GM19328 (cell line): ENCODE results near the gene WWTR1.
A peak's percentile ranks its signal among the peaks of the same experiment; 100 is the strongest.

ENCODE experiments used
- ATAC-seq: cut with Tn5 transposase; IDR thresholded peaks from one replicate; pipeline ENCODE4 v1.9.1; 2021; ENCODE audit warnings: mild to moderate bottlenecking, moderate library complexity; ENCODE audit not compliant: unreplicated experiment

WWTR1 gene

DNA sequence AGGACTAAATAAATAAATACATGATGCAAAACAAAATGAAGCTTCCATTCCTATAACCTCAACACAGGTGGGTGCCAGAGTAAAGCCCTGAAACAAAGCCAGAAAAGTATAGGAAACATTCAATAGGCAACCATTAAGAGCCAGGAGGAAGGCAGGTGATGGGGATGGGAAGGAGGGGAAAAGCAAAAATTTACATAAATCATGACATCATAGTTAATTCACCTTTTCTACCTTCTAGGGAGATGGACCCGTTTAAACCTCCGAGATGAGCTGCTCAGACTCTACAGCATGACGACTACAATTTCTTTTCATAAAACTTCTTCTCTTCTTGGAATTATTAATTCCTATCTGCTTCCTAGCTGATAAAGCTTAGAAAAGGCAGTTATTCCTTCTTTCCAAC, 155.4 kb downstream of the WWTR1 start:
- ATAC-seq: no peak

DNA sequence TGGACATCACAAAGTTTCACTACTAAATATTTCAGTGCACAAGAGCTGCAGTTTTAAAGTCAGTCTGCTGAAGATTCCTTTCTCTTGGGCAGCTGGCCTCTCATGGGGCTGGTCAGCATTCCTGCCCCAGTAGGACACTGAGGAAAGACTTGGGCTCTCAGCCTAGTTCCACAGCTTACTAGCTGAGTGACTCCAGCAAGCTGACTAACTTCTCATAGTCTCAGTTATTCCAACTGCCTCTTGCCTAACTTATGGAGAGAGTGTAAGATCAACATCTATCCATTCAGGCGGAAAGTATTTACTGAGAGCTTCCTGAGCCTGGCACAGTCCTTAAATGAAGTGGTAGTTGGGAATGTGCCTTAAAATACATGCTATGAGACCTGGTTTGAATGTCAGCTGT, 156.3 kb downstream of the WWTR1 start:
- ATAC-seq: no peak

DNA sequence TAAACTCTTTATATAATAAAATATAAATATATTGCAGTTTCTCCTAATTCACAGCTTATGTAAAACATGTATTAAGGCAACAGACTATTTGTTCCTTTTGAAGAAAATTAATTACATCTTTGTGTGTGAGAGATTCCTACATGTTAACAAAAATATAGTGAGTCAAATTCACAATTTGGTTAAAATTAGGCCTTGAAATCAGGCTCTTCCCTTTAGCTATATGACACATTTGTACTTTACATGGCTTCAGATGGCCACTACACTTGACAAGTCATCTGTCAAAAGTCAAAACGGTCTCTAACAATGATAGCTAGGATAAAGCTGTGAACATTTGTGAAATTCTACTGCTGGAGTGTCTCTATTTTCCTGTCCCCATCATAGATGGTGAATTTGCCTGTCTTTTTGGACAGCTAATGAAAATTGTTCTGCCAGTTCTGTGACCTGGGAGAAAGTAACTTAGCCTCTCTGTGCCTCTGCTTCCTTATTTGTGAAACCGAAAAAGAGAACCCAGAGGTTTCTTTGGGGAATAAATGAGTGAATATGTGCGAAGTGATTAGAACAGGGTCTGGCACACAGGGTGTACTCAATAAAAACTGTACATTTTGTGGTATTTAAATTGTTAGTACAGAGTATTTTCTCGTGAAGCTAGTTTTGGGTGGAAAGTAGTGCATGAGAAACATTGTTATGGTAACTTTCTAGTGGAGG, 159.7 kb downstream of the WWTR1 start:
- no peak for ATAC-seq

DNA sequence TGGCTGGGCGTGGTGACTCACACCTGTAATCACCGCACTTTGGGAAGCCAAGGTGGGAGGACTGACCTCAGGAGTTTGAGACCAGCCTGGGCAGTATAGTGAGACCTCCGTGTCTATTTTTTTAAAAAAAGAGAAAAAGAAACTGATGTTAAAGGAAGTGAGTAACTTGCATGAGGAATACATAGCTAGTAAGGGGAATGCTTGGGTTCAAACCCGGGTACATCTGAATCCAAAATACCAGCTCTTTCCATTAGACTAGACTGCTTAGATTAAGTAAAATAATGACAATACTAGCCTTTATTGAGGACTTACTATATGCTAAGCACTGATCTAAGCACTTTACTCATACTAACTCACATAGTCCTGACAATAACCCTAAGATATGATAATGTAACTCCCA, 160.9 kb downstream of the WWTR1 start:
- ATAC-seq: no peak

DNA sequence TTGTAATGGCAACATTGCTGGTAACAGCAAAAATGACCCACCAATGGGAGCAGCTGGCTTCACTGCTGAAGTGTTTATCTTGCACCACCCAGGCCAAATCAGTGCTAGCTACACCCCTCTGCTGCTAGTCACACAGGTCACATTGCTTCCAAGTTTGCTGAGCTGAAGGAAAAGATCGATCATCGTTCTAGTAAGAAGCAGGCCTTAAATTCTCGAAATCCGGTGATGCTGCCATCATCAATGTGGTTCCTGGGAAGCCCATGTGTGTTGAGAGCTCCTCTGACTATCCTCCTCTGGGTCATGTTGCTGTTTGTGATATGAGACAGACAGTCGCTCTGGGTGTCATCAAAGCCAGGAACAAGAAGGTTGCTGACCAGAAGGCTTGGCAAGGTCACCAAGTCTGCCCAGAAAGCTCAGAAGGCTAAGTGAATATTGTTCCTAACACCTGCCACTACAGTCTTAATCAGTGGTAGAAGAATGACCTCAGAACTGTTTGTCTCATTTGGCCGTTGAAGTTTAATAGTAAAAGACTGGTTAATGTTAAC, 162.2 kb downstream of the WWTR1 start:
- no peak for ATAC-seq

DNA sequence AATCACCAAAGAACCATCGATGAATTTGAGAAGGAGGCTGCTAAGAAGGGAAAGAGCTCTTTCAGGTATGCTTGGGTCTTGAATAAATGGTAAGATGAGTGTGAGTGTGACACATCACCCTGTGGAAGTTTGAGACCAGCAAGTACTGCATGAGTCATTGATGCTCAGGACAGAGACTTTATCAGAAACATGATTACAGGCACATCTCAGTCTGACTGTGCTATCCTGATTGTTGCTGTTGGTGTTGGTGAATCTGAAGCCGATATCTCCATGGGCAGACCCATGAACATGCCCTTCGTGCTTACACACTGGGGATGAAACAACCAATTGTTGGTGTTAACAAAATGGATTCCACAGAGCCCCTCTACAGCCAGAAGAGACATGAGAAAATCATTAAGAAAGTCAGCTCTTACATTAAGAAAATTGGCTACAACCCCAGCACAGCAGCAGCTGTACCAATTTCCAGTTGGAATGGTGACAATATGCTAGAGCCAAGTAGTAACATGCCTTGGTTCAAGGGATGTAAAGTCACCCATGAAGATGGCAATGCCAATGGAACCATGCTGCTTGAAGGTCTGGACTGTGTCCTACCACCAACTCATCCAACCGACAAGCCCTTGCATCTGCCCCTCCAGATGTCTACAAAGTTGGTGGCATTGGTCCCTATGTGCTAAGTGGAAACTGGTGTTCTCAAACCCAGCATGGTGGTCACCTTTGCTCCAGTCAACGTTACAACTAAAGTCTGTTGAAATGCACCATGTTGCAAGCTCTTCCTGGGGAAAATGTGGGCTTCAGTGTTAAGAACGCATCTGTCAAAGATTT, 162.9 kb downstream of the WWTR1 start:
- no peak for ATAC-seq

DNA sequence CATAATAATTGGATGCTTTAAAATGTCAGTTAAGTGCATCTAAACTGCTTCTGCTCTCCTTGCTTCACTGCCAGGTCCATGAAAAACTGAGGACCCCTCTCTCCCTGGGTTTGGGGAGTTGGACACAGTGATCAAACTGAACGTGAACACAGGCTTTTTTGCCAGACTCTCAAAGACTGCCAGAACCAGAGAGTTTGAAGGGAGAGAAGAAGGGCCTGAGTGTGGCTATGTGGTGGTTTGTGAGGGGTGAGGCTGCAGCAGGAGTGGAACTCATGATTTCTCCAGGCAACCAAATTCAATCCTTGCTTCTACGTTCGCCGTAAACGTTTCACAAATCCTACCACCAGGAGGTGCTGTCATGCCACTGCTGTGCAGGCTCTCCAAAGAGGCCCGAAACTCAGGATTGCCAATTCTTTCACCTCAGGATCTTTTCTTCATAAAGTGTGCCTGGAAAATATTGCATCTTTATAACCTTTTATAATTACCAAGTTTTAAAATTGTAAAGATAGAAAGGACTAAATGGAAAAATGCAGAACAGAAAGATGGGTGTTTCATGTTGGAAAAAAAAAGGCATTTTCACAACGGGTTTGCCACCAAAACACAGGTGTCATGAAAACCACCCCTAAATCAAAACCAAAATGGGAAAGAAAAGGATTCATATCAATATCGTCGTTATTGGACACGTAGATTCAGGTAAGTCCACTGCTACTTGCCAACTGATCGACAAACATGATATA, 163.6 kb downstream of the WWTR1 start:
- no peak for ATAC-seq

DNA sequence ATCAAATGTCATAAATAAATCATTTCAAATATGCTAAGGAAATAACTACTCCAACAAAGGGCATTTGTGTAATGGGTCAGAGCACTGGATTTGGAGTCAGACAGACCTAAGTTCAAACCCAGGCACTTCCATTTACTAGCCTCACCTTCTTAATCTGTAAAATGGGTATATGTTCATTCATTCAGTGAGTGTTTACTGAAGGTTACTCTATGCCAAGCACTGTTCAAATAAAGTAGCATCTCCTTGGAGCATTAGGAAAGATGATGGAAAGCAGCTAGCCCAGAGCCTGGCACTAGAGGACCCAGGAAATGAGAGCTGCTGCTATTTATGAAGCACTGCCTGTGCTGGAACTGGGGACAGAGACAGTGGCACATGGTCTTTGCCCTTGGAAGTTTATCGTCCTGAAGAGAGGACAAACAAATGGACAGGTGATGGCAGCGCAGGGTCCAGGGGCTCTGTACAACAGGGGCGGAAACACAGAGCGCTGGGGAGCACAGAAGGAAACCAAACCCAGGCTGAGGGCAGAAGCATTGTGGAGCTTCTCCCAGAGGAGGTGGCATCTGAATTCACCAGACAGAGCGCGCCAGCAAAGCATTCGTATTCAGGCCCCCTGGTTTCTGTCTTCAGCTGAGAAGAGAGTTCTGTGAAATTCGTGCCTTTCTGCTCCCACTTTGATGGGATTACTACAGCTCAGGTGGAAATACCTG, 164.4 kb downstream of the WWTR1 start:
- ATAC-seq: no peak

DNA sequence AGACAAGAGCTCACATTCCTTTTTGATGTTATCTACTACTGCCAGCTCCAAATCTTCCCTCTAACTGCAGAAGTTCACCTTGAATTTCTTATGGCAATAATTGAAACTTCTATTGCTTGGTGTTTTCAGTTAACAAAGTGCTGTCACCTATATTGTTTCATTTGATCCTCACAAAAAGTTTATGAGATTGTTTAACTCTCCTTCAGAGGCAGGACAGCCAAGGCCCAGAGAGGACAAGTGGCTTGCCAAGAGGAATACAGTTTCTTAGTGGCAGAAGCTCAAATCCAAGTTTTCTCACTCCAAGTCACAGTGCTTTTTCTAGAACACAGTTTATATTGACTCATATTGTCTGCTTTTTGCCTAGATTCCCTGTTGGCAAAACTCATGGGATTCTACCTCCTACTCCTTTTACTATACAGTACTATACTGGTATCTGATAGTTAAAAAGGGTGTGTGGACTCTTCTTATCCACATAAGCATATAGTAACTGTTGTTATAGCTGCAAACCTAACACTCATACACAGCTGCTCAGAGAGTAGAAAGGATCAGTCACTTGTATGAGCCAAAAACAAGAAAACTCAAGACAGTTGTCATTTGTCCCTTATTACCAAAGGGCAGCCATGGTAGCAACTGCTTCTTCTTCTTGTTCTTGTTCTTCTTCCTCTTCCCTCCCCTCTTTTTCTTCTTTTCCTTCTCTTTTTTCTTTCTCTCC, 167.4 kb downstream of the WWTR1 start:
- no peak for ATAC-seq

DNA sequence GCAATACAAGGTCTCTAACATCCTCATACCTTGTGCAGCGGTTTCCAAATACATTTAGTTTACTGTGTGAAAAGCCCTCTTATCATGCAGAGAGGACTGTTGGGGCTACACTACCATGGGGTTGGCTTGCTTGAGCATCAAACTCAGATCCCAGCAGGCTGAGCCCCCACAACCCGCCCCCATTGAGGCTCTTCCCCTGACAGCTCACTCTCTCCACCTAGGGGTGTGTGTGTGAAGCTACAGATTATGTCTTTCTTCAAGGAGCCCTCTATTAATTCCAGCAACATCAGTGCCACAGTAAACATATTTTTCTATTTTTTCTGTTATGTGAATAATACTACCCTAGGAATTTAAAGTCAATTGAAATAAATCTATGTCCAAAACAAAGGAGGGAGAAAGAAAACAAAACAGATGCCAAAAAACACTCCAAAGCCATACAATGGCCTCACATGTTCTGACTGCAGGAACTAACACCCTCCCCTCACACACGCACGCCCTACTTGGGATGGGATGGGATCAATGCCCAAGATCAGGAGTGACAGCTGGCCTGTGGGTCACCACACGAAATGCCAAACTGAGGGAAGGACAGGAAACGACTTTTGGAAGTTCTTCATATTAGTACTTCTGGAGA, 168.7 kb downstream of the WWTR1 start:
- ATAC-seq: no peak

DNA sequence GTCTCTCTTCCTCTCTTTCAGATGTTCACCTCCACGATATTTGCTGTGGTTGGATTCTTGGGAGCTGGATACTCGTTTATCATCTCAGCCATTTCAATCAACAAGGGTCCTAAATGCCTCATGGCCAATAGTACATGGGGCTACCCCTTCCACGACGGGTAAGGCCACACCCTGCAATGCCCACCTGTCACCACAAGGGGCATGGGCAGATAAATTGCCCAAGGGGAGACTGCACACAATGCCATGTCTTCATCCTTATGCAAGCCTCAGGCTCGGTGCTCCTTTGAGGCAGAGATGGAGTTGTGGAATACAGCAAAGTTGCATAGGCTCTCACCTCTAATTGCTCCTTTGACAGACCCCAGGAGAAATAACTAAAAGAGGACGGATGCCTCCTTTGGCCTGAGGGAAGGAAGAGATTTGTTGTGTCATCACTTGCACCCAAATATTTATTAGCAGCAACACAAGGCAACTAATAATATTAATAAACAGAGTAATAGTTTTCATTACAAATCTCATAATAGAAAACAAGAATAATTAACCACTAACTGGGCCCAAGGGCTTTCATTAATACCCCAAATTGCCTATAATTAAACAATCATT, 170.1 kb downstream of the WWTR1 start:
- no peak for ATAC-seq

DNA sequence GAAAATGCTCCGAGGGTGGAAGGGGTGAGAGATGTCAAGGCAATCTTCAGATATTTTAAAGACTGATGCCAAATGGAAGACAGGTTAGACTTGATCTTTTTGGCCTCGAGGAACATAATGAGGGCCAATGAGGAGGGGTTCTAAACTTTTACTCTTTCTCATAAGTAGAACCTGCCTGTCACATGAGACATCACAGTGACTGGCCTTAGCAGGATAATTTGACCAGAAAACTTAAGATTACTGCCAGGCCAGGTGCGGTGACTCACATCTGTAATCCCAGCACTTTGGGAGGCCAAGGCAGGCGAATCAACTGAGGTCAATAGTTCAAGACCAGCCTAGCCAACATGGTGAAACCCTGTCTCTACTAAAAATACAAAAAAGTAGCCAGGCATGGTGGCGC, 171.1 kb downstream of the WWTR1 start:
- ATAC-seq: no peak

DNA sequence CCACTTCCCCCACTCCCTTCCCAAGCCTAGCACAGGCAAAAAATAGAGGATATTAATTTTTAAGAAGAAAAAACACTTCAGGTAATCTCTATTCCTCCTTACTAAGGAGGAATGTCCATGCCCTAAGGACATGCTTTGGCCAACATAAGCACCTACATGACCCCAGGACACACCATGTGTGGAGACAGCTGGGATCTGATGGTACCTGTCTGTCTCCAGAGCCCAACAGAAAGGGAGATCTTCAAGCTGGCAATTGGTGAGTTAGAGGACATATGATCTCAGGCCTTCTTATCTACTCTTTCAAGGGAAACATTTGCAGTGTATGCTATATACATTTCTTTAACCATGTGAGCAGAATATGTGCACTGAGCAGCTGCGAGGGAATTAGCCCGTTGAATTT, 176.3 kb downstream of the WWTR1 start:
- no peak for ATAC-seq

DNA sequence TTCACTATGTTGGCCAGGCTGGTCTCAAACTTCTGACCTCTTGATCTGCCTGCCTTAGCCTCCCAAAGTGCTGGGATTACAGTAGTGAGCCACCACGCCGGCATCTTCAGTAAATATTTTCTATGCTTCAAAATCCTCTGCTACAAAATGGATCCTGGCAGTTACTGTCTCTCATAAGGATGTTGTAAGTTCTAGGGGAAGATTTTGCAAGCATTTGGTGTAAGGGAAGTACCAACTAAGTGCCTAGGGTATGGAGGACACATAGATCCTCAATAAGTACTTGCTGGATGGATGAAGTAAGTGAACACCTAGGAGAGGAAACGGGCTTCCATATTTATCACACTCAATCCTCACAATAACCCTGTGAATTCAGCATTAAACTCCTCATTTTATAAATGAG, 176.8 kb downstream of the WWTR1 start:
- no peak for ATAC-seq

DNA sequence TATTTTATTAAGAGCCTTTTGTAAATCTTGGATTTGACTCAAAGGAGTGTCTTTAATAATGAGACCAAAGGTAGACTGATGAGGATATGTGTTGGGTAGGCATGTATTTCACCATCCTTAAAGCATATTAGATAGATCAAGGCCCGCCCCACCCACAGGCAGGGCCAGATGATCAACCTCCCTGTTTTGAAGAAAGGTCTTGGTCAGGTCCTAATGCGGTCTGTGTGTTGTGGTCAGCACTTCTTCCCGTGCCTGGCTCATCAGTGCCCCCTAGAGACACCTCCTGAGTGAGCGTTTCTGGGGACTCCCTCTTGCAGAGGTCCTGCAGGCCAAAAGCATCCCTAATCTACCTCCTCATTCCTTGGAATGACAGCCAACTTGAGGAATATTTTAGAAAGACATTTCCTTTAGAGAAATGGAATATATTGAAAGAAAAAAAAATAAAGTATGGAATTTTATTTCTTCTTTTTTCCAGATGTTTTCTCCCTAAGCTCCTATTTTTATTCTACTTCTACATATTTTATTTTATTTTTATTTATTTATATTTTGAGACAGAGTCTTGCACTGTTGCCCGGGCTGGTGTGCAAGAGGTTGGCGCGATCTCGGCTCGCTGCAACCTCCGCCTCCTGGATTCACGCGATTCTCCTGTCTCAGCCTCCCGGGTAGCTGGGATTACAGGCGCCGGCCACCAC, 177.4 kb downstream of the WWTR1 start:
- ATAC-seq: peak; percentile 93

DNA sequence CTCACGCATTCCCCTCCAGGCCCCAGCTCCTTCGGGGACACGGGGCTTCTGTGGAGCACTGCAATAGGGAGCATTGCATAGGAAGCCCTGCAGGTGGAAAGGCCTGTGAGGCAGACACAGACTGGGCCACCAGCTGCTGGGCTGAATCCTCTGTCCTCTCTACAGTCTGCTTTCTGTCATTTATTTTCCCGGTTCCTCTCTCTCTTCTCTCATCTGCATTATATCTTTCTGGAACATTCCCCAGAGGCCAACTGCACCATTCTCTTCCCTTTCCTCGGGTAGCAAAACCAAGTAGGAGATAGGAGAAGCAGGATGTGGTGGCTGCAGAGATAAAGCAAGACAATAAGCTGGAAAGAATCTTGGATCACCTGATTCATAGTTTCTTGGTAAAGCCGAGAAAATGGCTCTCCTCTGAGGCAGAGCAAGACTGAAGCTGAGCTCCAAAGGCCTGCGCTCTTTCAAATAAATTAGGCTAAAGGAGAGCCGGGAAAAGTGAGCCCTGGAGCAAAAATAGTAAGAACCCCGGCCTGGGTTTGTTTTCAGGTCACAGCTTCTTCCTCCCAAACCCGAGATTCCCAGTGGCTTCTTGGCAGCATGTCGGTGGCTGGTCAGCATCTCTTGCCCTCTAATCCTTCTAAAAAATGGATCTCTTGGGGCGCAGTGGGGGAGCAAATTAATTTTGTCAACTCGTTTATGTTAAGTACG, 178.1 kb downstream of the WWTR1 start:
- no peak for ATAC-seq

DNA sequence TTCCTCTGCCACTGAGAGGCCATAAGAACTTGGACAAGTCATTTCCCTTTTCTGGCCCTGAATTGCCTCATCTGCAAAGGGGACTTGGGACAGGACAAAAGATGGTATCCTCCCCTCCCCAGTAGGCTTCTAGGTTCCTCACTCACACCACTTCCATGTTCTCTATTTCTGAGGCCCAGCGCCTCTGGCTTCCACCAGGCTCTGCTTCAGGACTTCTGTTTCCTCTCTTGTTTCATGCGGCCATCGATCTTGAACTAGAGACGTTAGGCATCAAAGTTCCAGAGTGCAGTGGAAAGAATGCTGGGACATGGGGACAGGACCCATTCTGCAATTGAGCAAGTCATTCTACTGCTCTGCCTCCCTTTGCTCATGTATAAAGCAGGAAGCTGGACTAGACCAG, 181.6 kb downstream of the WWTR1 start:
- no peak for ATAC-seq

DNA sequence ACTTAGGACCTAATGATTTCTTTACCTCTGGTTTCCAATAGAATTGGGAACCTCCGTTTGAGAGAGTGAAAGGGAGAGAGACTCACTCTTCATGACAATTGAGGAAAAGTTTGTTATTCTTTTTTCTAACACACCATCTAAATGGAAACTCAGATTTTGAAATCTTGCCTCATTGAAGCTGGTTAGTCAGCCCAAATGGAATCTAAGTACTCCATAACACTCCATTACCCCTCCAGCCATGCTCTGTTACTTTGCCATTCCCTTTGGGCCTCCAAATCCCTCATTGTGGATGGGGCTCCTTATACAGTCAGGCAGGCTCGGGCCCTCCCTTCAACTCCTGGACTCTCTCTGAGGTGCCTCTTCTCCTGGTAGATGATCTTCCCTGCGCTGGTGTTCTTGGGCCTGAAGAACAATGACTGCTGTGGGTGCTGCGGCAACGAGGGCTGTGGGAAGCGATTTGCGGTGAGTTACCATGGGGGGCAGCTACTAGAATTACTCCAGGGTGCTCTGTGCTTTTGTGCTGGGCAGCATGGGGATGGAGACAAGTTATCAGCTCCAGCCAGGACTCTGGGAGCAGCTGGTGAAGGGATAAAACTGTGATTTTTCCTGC, 182.3 kb downstream of the WWTR1 start:
- ATAC-seq: no peak
